Measurements from ENCODE around the gene SAMD11.

The SAMD11 gene

GRCh38 chr1:962381-963300 lies 38.9 kb downstream of the SAMD11 start:
- no peak for DNase-seq (ENCODE audit: extremely low read depth in 1 of 2, low read depth in 1 of 2)

GRCh38 chr1:963301-963651 lies 39.6 kb downstream of the SAMD11 start:
- DNase-seq (ENCODE audit: extremely low read depth in 1 of 2, low read depth in 1 of 2) = no peak

GRCh38 chr1:963746-964525 lies 40.2 kb downstream of the SAMD11 start:
- no peak for DNase-seq (ENCODE audit: extremely low read depth in 1 of 2, low read depth in 1 of 2)

- no peak for DNase-seq (ENCODE audit: extremely low read depth in 1 of 2, low read depth in 1 of 2)
Observed at GRCh38 chr1:964691-965525, 41.2 kb downstream of the SAMD11 start.

GRCh38 chr1:965526-966134 lies 41.9 kb downstream of the SAMD11 start:
- DNase-seq (ENCODE audit: extremely low read depth in 1 of 2, low read depth in 1 of 2) = no peak

GRCh38 chr1:966135-966703 lies 42.5 kb downstream of the SAMD11 start, which contains the start of gene PLEKHN1:
Gene PLEKHN1, plus strand, starts transcription at chr1:966482. Its CDS starts 50 bp downstream, at chr1:966532.
- DNase-seq (ENCODE audit: extremely low read depth in 1 of 2, low read depth in 1 of 2) = no peak

- peak; percentile 56 to 79 for DNase-seq (ENCODE audit: extremely low read depth in 1 of 2, low read depth in 1 of 2)
Observed at GRCh38 chr1:966704-967300, 43.1 kb downstream of the SAMD11 start.

GRCh38 chr1:967466-968343 lies 44.0 kb downstream of the SAMD11 start:
- no peak for DNase-seq (ENCODE audit: extremely low read depth in 1 of 2, low read depth in 1 of 2)

GRCh38 chr1:969260-969855 lies 45.6 kb downstream of the SAMD11 start:
- DNase-seq (ENCODE audit: extremely low read depth in 1 of 2, low read depth in 1 of 2) = no peak

GRCh38 chr1:970242-970972 lies 46.7 kb downstream of the SAMD11 start:
- no peak for DNase-seq (ENCODE audit: extremely low read depth in 1 of 2, low read depth in 1 of 2)

- no peak for DNase-seq (ENCODE audit: extremely low read depth in 1 of 2, low read depth in 1 of 2)
Observed at GRCh38 chr1:970973-971730, 47.4 kb downstream of the SAMD11 start.

GRCh38 chr1:971751-972506 lies 48.2 kb downstream of the SAMD11 start:
- no peak for DNase-seq (ENCODE audit: extremely low read depth in 1 of 2, low read depth in 1 of 2)

GRCh38 chr1:972726-973458 lies 49.2 kb downstream of the SAMD11 start:
- no peak for DNase-seq (ENCODE audit: extremely low read depth in 1 of 2, low read depth in 1 of 2)

GRCh38 chr1:973459-974292 lies 50.0 kb downstream of the SAMD11 start:
- no peak for DNase-seq (ENCODE audit: extremely low read depth in 1 of 2, low read depth in 1 of 2)

GRCh38 chr1:974293-974640 lies 50.5 kb downstream of the SAMD11 start:
- DNase-seq (ENCODE audit: extremely low read depth in 1 of 2, low read depth in 1 of 2) = no peak

Measured in activated CD8-positive, alpha-beta memory T cell treated with anti-CD3 and anti-CD28 coated beads for 1 hour (primary cell).